ENCODE data around the gene THRAP3.

- TF ChIP-seq POLR2A (IDR thresholded peaks at IDR 0.05; ENCODE audit: low read depth, low read length) (no peak), POLR2AphosphoS5 (IDR thresholded peaks at IDR 0.05; ENCODE audit: low read depth, low read length) (no peak)
Measured at GRCh38 chr1:36231191-36231590, 6.9 kb downstream of the THRAP3 start.

Data from GM12892 (cell line).